ENCODE results near the gene ANKRD44.
A peak's percentile ranks its signal among the peaks of the same experiment; 100 is the strongest.

ANKRD44 gene

GRCh38 chr2:197135806-197136205 lies 174.8 kb downstream of the ANKRD44 start:
- DNase-seq (ENCODE audit: low read depth) = no peak
- Histone ChIP-seq H3K4me3 (ENCODE audit: low read length) (no peak overlapping the region), H3K9me3 (ENCODE audit: control insufficient read depth, low read length) (no peaks in the 10 kb centered on the region)

DNA sequence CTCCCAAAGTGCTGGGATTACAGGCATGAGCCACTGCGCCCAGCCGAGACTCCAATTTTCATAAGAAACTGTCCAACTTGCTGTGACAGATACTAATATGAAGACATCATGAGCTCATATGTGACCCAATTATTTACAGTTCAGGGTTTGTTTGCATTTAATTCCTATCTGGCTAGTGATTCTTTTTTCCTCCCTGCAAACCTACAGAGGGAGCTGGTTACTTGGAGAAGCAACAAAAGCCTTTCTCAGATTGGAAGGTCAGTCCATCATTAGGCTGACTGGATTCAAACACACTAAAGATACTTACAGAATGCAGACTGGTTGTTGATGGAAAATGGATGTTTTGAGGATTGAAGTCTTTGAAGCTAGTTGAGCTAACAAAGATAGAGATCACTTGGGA lies 176.4 kb downstream of the ANKRD44 start:
- peak; percentile 24 for DNase-seq (ENCODE audit: low read depth)
- Histone ChIP-seq H3K36me3 (ENCODE audit: control insufficient read depth, insufficient read depth, low read length, severe bottlenecking) (no peaks in the 10 kb centered on the region), H3K27me3 (replicated peaks; ENCODE audit: control insufficient read depth, insufficient read depth, low read length) (no peaks in the 10 kb centered on the region), H3K9me3 (ENCODE audit: control insufficient read depth, low read length) (no peaks in the 10 kb centered on the region), H3K4me3 (ENCODE audit: low read length) (no peak overlapping the region), H3K9ac (ENCODE audit: low read length) (no peak overlapping the region), H3K4me1 (ENCODE audit: control insufficient read depth, insufficient read depth, low read length) (peaks cover 12% of the 10 kb centered on the region)

More at GRCh38 chr2:197135806-197136205, 174.8 kb downstream of the ANKRD44 start:
- no peaks in the 10 kb centered on the region for H3K27me3 ChIP-seq (replicated peaks; ENCODE audit: control insufficient read depth, insufficient read depth, low read length)
- H3K4me1 ChIP-seq (ENCODE audit: control insufficient read depth, insufficient read depth, low read length) = peaks cover 12% of the 10 kb centered on the region
- no peaks in the 10 kb centered on the region for H3K36me3 ChIP-seq (ENCODE audit: control insufficient read depth, insufficient read depth, low read length, severe bottlenecking)
- H3K9ac ChIP-seq (ENCODE audit: low read length) = no peak overlapping the region

DNA sequence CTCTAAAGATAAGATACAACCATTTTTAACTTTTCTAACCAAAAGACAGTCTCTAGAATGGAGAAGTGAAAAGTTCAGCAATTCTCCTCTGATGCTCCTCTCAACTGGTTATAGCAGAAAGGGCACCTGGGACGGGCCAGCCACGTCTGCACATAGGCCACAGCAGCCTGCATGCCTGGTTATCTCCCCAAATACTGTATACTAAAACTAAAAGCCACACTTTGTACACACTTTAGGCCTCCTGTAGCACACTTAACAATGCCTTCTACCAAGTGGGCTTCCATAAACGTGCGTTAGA lies 179.1 kb downstream of the ANKRD44 start:
- no peak for DNase-seq (ENCODE audit: low read depth)

GRCh38 chr2:197130318-197130717 lies 180.3 kb downstream of the ANKRD44 start:
- no peak overlapping the region for H3K9ac ChIP-seq (ENCODE audit: low read length)
- no peaks in the 10 kb centered on the region for H3K9me3 ChIP-seq (ENCODE audit: control insufficient read depth, low read length)
- no peak overlapping the region for H3K4me3 ChIP-seq (ENCODE audit: low read length)
- no peaks in the 10 kb centered on the region for H3K4me1 ChIP-seq (ENCODE audit: control insufficient read depth, insufficient read depth, low read length)
- no peaks in the 10 kb centered on the region for H3K27me3 ChIP-seq (replicated peaks; ENCODE audit: control insufficient read depth, insufficient read depth, low read length)
- H3K36me3 ChIP-seq (ENCODE audit: control insufficient read depth, insufficient read depth, low read length, severe bottlenecking) = no peaks in the 10 kb centered on the region
- DNase-seq (ENCODE audit: low read depth) = no peak

More for the DNA sequence above, 179.1 kb downstream of the ANKRD44 start:
- H3K4me1 ChIP-seq (ENCODE audit: control insufficient read depth, insufficient read depth, low read length) = no peaks in the 10 kb centered on the region
- no peaks in the 10 kb centered on the region for H3K9me3 ChIP-seq (ENCODE audit: control insufficient read depth, low read length)
- H3K36me3 ChIP-seq (ENCODE audit: control insufficient read depth, insufficient read depth, low read length, severe bottlenecking) = no peaks in the 10 kb centered on the region
- no peak overlapping the region for H3K9ac ChIP-seq (ENCODE audit: low read length)
- H3K27me3 ChIP-seq (replicated peaks; ENCODE audit: control insufficient read depth, insufficient read depth, low read length) = no peaks in the 10 kb centered on the region
- H3K4me3 ChIP-seq (ENCODE audit: low read length) = no peak overlapping the region

GRCh38 chr2:197128897-197129296 lies 181.7 kb downstream of the ANKRD44 start:
- DNase-seq (ENCODE audit: low read depth) = no peak
- H3K9me3 ChIP-seq (ENCODE audit: control insufficient read depth, low read length) = no peaks in the 10 kb centered on the region
- H3K27me3 ChIP-seq (replicated peaks; ENCODE audit: control insufficient read depth, insufficient read depth, low read length) = no peaks in the 10 kb centered on the region
- H3K36me3 ChIP-seq (ENCODE audit: control insufficient read depth, insufficient read depth, low read length, severe bottlenecking) = no peaks in the 10 kb centered on the region
- H3K9ac ChIP-seq (ENCODE audit: low read length) = no peak overlapping the region
- no peaks in the 10 kb centered on the region for H3K4me1 ChIP-seq (ENCODE audit: control insufficient read depth, insufficient read depth, low read length)
- H3K4me3 ChIP-seq (ENCODE audit: low read length) = no peak overlapping the region

DNA sequence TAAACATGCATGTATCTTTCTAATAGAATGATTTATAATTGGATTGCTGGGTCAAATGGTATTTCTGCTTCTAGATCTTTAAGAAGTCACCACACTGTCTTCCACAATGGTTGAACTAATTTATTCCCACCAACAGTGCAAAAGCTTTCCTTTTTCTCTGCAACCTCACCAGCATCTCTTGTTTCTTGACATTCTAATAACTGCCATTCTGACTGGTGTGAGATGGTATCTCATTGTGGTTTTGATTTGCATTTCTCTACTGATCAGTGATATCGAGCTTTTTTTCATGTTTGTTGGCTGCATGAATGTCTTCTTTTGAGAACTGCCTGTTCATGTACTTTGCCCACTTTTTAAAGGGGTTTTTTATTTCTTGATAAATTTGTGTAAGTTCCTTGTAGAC lies 182.5 kb downstream of the ANKRD44 start:
- H3K36me3 ChIP-seq (ENCODE audit: control insufficient read depth, insufficient read depth, low read length, severe bottlenecking) = no peaks in the 10 kb centered on the region
- no peak for DNase-seq (ENCODE audit: low read depth)
- no peaks in the 10 kb centered on the region for H3K27me3 ChIP-seq (replicated peaks; ENCODE audit: control insufficient read depth, insufficient read depth, low read length)
- no peaks in the 10 kb centered on the region for H3K4me1 ChIP-seq (ENCODE audit: control insufficient read depth, insufficient read depth, low read length)
- H3K4me3 ChIP-seq (ENCODE audit: low read length) = no peak overlapping the region
- no peak overlapping the region for H3K9ac ChIP-seq (ENCODE audit: low read length)
- no peaks in the 10 kb centered on the region for H3K9me3 ChIP-seq (ENCODE audit: control insufficient read depth, low read length)

GRCh38 chr2:197126630-197127352 lies 183.8 kb downstream of the ANKRD44 start:
- no peak for DNase-seq (ENCODE audit: low read depth)
- Histone ChIP-seq H3K4me3 (ENCODE audit: low read length) (no peak overlapping the region), H3K9ac (ENCODE audit: low read length) (no peak overlapping the region), H3K36me3 (ENCODE audit: control insufficient read depth, insufficient read depth, low read length, severe bottlenecking) (no peaks in the 10 kb centered on the region), H3K4me1 (ENCODE audit: control insufficient read depth, insufficient read depth, low read length) (no peaks in the 10 kb centered on the region), H3K27me3 (replicated peaks; ENCODE audit: control insufficient read depth, insufficient read depth, low read length) (no peaks in the 10 kb centered on the region), H3K9me3 (ENCODE audit: control insufficient read depth, low read length) (no peaks in the 10 kb centered on the region)

DNA sequence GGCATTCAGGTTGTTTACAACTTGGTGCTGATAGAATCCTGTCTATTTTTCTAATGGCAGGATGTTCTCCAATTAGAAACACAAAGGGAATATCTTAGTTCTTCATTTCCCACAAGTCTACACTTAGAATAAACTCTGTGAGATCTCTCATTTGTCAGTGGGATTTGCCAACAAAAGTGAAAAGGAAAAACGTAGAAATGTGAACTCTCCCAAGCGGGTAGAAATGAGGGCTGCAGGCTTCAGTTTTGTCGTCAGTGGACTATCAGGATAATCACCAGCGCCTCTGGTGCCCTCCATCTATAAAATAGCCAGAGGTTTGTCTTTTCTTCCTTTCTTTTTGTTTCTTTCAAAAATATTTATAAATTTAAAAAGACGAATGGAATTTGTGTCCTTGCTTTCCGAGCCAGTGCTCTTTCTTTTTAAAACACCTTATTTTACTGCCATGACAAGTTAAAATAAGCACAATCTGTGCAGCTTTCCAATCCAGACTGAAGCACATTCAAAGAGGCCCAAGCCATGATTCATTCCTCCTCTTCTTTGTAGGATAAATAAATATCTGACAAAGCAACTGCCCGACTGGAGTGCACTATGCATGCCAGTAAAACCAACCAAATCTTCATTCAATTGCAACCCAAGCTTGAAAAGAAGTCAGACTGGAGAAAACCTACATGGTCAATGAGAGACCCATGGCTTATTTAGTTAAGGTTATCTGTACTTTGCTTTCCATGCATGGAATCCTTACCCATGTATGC lies 185.8 kb downstream of the ANKRD44 start:
- no peaks in the 10 kb centered on the region for H3K4me1 ChIP-seq (ENCODE audit: control insufficient read depth, insufficient read depth, low read length)
- H3K36me3 ChIP-seq (ENCODE audit: control insufficient read depth, insufficient read depth, low read length, severe bottlenecking) = no peaks in the 10 kb centered on the region
- H3K9me3 ChIP-seq (ENCODE audit: control insufficient read depth, low read length) = no peaks in the 10 kb centered on the region
- H3K9ac ChIP-seq (ENCODE audit: low read length) = no peak overlapping the region
- no peak overlapping the region for H3K4me3 ChIP-seq (ENCODE audit: low read length)
- DNase-seq (ENCODE audit: low read depth) = peak; percentile 78
- H3K27me3 ChIP-seq (replicated peaks; ENCODE audit: control insufficient read depth, insufficient read depth, low read length) = no peaks in the 10 kb centered on the region

- H3K9ac ChIP-seq (ENCODE audit: low read length) = no peak overlapping the region
- H3K9me3 ChIP-seq (ENCODE audit: control insufficient read depth, low read length) = no peaks in the 10 kb centered on the region
- H3K4me3 ChIP-seq (ENCODE audit: low read length) = no peak overlapping the region
- no peak for DNase-seq (ENCODE audit: low read depth)
- H3K27me3 ChIP-seq (replicated peaks; ENCODE audit: control insufficient read depth, insufficient read depth, low read length) = no peaks in the 10 kb centered on the region
- H3K36me3 ChIP-seq (ENCODE audit: control insufficient read depth, insufficient read depth, low read length, severe bottlenecking) = no peaks in the 10 kb centered on the region
- H3K4me1 ChIP-seq (ENCODE audit: control insufficient read depth, insufficient read depth, low read length) = no peaks in the 10 kb centered on the region
These were observed 187.8 kb downstream of the ANKRD44 start for GRCh38 chr2:197122821-197123220.

DNA sequence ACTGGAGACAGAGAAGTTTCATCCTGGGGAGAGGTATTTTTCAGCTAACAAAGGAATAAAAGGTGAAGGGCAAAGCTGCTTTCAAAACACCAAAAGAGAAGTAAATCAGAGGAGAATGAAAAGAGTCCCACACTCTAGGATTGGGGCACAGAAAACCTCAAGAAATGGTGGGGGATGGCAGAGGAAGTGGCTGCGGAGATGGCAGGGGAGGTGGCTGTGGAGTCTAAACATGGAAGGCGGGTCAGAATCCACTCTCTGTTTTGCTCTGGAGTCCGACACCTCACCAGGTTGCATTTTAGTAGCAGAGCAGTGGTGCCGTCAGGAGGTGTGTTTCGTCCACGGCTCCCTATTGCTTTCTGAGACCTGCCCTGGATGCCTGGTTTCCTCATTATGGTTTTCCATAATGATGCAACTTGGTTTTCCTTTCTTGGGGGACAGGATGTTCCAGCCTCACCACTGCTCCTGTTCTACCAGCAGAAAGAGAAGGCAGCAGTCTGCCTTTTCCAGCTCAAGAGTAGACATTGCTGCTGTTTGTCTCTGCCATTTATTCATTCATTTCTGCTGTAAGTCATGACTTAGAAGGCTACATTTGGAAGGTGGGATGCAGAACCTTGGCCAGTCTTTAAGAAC lies 188.7 kb downstream of the ANKRD44 start:
- DNase-seq (ENCODE audit: low read depth) = no peak
- Histone ChIP-seq H3K4me1 (ENCODE audit: control insufficient read depth, insufficient read depth, low read length) (no peaks in the 10 kb centered on the region), H3K9me3 (ENCODE audit: control insufficient read depth, low read length) (no peaks in the 10 kb centered on the region), H3K27me3 (replicated peaks; ENCODE audit: control insufficient read depth, insufficient read depth, low read length) (no peaks in the 10 kb centered on the region), H3K36me3 (ENCODE audit: control insufficient read depth, insufficient read depth, low read length, severe bottlenecking) (no peaks in the 10 kb centered on the region), H3K4me3 (ENCODE audit: low read length) (no peak overlapping the region), H3K9ac (ENCODE audit: low read length) (no peak overlapping the region)

- no peaks in the 10 kb centered on the region for H3K4me1 ChIP-seq (ENCODE audit: control insufficient read depth, insufficient read depth, low read length)
- no peaks in the 10 kb centered on the region for H3K36me3 ChIP-seq (ENCODE audit: control insufficient read depth, insufficient read depth, low read length, severe bottlenecking)
- no peak overlapping the region for H3K9ac ChIP-seq (ENCODE audit: low read length)
- no peak overlapping the region for H3K4me3 ChIP-seq (ENCODE audit: low read length)
- no peaks in the 10 kb centered on the region for H3K9me3 ChIP-seq (ENCODE audit: control insufficient read depth, low read length)
- no peak for DNase-seq (ENCODE audit: low read depth)
- H3K27me3 ChIP-seq (replicated peaks; ENCODE audit: control insufficient read depth, insufficient read depth, low read length) = no peaks in the 10 kb centered on the region
These were observed 189.3 kb downstream of the ANKRD44 start for GRCh38 chr2:197121255-197121654.

Data from adipocyte (in vitro differentiated cells).